HL-60 (cell line): ENCODE results near the gene ABCG8.

Experiments used
- DNase-seq, 2 experiments: peaks; one replicate each; pipeline ENCODE4 v3.0.0-alpha.2; 2010 to 2020; ENCODE audit warnings: low read depth in 1 of 2, low spot score in 1 of 2
- H3K27ac ChIP-seq: fragments of 250-450 bp; sonication (Bioruptor Pico); replicated peaks from 2 replicates; pipeline ENCODE4 v1.5.1; 2020; ENCODE audit warnings: mild to moderate bottlenecking, moderate library complexity
- H3K27me3 ChIP-seq: fragments of 250-450 bp; sonication (Bioruptor Pico); 2 replicates; pipeline ENCODE4 v1.5.1; 2021; ENCODE audit warnings: mild to moderate bottlenecking, moderate library complexity; ENCODE audit not compliant: insufficient read depth, poor library complexity, severe bottlenecking
- H3K4me3 ChIP-seq: replicated peaks from 2 replicates; pipeline ENCODE4 v1.5.1; 2011; ENCODE audit warnings: mild to moderate bottlenecking, control low read depth, low read length; ENCODE audit not compliant: insufficient read depth
- CTCF ChIP-seq: IDR thresholded peaks from one replicate; pipeline ENCODE4 v1.5.1; 2011; ENCODE audit warnings: low read length, control low read depth, inconsistent platforms; ENCODE audit not compliant: insufficient read depth
- GABPA ChIP-seq: IDR thresholded peaks from 2 replicates; pipeline ENCODE4 v1.6.1; 2012; ENCODE audit warnings: low read depth
- POLR2AphosphoS5 ChIP-seq: IDR thresholded peaks from 2 replicates; pipeline ENCODE4 v1.6.1; 2012; ENCODE audit warnings: low read depth
- REST ChIP-seq: IDR thresholded peaks from 2 replicates; pipeline ENCODE4 v1.6.1; 2012; ENCODE audit warnings: low read depth; ENCODE audit not compliant: insufficient replicate concordance
- SPI1 ChIP-seq: IDR thresholded peaks from 2 replicates; pipeline ENCODE4 v1.6.1; 2012; ENCODE audit warnings: low read depth, mild to moderate bottlenecking, borderline replicate concordance

Gene ABCG8

DNA sequence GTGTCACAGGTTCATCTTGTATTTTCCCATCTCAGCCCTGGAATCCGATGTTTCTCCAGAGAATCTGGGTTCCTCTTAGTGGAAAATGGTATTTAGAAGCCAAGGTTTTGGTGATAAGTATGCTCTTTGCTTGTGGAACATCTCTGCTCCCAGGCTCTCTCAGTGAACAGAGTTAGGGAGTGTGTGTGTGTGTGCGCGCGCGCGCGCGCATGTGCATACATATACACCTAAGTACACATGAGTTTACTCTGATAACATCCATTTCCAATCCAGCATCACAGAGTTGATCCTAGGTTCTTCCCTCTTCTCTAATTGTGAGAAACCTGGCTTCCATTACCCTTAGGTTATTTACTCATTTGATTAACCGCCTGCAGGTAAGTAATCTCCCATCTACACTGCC lies 41.7 kb downstream of the ABCG8 start:
- H3K4me3 ChIP-seq = no peak overlapping the region
- no peak overlapping the region for H3K27ac ChIP-seq
- TF ChIP-seq CTCF = no peak
- no peak for TF ChIP-seq REST
- TF ChIP-seq POLR2AphosphoS5 = no peak
- TF ChIP-seq GABPA = no peak
- TF ChIP-seq SPI1 = no peak
- DNase-seq = no peak
- H3K27me3 ChIP-seq = no peaks in the 10 kb centered on the region

GRCh38 chr2:43880952-43881351 lies 42.2 kb downstream of the ABCG8 start:
- Histone ChIP-seq H3K27ac (no peak overlapping the region), H3K4me3 (no peak overlapping the region), H3K27me3 (no peaks in the 10 kb centered on the region)
- TF ChIP-seq SPI1 (no peak), POLR2AphosphoS5 (no peak), GABPA (no peak), CTCF (no peak), REST (no peak)
- DNase-seq = no peak

- TF ChIP-seq CTCF = no peak
These were observed 43.5 kb downstream of the ABCG8 start for GRCh38 chr2:43882312-43882711.

GRCh38 chr2:43884689-43885088 lies 45.9 kb downstream of the ABCG8 start:
- no peak overlapping the region for H3K4me3 ChIP-seq
- no peak for TF ChIP-seq GABPA
- TF ChIP-seq POLR2AphosphoS5 = no peak
- no peak for TF ChIP-seq REST
- H3K27ac ChIP-seq = no peak overlapping the region
- no peak for DNase-seq
- H3K27me3 ChIP-seq = no peaks in the 10 kb centered on the region

More at GRCh38 chr2:43882312-43882711, 43.5 kb downstream of the ABCG8 start:
- Histone ChIP-seq H3K27ac (no peak overlapping the region), H3K27me3 (no peaks in the 10 kb centered on the region), H3K4me3 (no peak overlapping the region)
- no peak for DNase-seq
